Loucy (cell line): ENCODE data around the gene PTPRA.

ENCODE experiments used
- EZH2phosphoT487 ChIP-seq: fragments of 200-600 bp; IDR thresholded peaks from 2 replicates; pipeline ENCODE4 v1.6.1; 2018; ENCODE audit warnings: antibody characterized with exemption, mild to moderate bottlenecking, moderate library complexity, borderline replicate concordance
- TF ChIP-seq, protein P1 (sequence below): fragments of 200-600 bp; sonication (generic); conservative IDR thresholded peaks from 2 replicates; pipeline ENCODE4 v1.5.1; 2014; ENCODE audit warnings: mild to moderate bottlenecking, antibody characterized with exemption, low read length

DNA sequence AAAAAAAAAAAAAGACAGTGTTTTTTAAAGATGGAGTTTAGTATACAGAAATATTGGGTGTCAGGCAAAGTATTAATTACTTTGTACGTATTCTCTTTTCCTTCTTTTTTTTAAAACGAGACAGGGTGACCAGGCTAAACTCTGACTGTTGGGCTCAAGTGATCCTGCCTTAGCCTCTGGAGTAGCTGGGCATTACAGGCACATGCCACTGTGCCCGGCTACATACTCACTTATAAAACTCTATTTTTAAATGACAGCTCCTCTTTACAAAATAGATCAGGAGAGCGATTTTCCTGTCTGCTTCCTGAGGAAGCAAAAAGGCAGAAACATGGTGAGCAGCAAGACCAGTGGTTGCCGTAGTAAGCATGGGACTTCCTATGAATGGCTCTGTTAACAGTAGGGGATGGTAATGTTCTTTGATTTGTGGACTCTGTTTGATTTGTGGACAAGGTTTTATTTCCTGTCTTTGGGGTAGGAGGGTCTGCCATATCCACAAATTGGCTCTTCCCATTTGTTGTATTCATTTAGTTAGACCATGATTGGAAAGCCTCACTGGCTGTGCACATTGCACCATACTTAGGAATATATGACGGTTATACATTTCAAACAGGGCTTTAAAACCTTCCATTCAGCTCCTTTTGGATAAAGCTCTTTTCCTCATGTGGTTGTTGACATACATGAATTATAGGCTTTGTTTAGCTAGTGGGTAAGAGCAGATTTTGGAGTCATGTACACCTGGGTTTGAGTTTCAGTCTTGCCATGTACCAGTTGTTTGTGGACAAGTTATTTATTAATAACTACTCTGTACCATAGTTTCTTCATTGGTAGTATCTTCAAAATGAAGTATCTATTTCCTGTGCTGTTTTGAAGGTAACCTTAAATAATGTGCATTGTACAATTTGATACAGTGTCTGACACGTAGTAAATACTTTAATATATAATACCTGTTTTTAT, 45.1 kb downstream of the PTPRA start:
- TF ChIP-seq, protein P1, sequence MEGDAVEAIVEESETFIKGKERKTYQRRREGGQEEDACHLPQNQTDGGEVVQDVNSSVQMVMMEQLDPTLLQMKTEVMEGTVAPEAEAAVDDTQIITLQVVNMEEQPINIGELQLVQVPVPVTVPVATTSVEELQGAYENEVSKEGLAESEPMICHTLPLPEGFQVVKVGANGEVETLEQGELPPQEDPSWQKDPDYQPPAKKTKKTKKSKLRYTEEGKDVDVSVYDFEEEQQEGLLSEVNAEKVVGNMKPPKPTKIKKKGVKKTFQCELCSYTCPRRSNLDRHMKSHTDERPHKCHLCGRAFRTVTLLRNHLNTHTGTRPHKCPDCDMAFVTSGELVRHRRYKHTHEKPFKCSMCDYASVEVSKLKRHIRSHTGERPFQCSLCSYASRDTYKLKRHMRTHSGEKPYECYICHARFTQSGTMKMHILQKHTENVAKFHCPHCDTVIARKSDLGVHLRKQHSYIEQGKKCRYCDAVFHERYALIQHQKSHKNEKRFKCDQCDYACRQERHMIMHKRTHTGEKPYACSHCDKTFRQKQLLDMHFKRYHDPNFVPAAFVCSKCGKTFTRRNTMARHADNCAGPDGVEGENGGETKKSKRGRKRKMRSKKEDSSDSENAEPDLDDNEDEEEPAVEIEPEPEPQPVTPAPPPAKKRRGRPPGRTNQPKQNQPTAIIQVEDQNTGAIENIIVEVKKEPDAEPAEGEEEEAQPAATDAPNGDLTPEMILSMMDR: no peak
- TF ChIP-seq EZH2phosphoT487: no peak
